CD4-positive, alpha-beta T cell treated with Interleukin-17A for 4 hours (primary cell): ENCODE results near the gene BAG5.
A peak's percentile ranks its signal among the peaks of the same experiment; 100 is the strongest.
"Not testable (repeated sequence)": the region's sequence is repeated elsewhere in the genome, so short reads cannot be mapped to it uniquely, and the experiment has no call there.

Experiments
- DNase-seq: peaks from one replicate; pipeline ENCODE4 v3.0.0-alpha.2; 2020; ENCODE audit warnings: mixed read lengths

The BAG5 gene

DNA sequence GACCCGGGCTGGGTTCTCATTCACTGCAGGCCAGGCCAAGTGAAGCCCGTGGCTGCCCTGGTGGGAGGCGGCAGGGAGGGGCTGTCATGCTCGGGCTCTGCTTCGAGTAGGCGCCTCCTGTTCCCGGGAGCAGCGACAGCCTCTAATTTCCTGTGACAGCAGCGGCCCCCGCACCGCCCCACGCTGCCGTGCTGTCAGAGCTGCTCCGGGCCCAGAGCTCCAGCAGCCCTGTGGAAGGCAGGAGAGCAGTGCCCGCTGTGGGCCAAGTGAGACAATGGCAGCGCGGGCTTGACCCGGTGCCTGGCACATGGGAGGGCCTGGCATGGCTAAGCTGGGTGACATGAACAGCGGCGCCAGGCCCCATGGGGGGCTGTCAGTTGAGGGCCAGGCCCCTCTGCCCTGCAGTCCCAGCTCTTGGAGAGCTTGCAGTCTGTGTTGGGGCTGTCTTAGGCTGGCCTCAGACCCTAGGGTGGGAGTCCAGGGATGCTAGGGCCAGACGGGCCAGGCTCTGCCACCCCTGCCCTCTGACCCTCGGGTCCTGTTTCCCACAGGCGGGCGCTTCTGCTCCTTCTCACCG, 28.4 kb downstream of the BAG5 start:
- DNase-seq, result no peak

DNA sequence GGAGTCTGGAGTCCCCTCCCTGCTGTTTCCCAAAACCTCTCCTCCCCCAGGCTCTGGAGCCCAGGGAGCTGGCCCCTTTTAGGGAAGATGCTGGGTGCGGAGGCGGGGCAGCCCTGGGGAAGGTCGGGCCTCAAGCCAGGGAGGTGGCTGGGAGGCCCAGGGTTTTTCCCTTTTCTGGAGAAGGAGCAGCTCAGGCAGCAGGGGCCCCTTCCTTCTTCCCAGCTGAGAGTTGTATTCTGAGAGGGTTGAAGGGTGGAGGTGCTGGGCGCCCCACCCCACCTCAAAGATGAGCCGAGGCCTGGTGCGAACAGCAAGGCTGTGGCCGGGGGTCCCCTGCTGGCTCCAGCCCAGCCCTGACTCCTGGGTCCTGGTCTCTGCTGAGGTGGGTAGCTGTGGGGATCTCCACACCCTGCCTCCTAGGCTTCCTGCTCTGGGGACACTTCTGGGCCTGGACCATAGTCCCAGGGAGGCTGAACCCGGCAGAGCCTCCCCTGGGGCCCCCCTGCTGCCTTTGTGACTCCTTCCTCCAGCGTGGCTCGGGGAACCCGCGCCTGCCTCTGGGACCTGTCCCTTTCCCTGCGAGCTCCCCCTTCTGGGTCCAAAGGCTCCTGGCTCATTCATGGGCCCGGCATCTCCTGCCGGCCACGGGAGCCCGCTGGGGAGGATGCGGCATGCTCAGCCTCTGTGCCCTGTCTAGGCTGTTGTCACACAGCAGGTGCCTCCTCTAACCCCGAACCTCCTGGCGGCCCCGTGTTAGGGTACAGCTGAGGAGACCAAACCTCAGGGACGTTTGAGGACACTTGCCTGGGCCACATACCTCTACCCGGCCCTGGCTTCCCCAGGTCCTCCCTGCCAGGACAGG, 29.1 kb downstream of the BAG5 start:
- no peak for DNase-seq

DNA sequence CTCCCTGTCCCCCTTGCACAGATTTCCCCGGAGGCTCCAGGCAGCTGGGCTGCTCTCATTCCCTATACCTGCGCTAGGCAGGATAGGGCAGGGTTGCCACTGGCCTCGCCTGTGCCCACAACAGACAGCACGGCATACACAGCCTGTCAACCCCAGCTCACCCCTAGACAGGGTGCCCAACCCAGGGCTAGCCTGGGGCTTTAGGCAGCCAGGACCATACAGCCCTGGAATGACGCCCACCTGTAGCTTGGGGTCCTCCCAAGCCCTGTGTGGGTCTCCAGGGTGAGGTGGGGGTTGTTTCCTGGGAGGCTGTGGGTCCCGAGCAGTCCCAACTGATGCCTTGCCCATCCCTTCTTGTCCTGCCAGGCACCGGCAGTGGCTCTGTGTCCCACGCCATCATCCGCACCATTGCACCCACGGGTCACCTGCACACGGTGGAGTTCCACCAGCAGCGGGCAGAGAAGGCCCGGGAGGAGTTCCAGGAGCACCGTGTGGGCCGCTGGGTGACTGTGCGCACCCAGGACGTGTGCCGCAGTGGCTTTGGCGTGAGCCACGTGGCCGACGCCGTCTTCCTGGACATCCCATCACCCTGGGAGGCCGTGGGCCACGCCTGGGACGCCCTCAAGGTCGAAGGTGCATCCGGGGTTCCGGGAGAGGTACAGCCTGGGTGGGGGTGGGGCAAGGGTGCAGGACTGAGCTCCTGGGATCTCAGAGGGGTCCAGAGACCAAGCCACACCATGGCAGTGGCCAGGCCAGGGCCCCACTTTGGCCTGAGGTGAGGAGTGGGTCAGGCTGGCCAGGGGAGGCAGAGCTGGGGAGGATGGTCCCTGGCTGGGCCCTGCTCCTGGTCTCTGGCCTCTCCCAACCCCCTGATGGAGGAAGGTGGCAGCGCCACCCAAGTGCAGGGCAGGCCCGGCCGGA, 30.0 kb downstream of the BAG5 start:
- DNase-seq, result no peak

DNA sequence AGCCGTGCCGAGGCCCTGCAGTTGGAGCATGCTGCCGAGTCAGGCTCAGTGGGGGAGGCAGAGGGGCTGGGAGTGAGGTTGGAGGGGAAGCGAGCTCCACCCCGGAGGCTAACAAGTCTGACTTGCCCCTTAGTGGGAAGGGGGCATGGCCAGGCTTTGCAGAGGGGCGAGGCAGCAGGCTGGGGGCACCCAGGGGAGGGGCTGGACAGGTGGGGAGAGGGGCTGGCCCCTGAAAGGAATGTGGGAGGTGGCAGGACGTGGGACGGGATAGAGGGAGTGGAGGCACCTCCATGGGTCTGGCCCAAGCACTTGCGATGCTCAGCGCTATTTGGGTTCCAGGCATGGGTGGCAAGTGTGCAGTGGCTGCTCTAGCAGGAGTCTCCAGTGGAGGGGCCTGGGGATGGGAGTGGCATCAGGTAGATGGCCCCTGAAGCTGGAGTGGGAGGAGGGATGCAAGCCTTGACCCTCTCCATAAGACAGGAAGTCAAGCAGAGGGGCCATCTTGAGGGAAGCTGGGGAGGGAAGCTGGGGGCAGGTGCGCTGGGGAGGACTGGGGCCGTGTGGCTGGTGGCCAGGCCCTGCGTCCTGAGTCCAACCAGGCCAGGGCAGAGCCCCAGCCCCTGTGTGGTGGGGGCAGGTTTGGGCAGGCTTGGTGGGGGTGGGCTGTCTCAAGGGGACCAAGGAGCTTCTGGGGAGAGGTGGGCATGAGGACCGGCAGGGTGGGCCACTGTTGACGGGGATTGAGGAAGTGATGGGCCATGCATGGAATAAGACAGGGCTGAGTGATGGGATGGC, 30.8 kb downstream of the BAG5 start:
- DNase-seq, result no peak

DNA sequence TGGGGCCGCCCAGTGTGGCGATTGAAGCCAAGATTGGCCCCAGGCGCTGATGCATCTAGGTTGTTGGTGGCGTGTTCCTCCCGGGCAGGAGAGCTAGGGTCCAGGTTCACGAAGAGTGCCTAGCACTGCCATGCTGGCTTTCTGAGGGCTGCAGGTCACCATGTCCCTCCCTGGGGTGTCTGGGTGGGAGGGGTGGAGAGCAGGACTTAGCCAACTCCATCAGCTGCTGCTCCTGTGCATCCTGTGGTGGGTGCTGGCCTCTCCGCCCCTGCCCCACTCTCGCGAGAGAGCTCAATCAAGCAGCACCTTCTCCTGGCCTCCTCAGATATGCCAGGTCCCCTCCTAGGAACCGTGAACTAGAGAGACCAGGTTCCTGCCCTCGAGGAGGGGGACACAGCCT, 31.6 kb downstream of the BAG5 start:
- DNase-seq, result no peak

DNA sequence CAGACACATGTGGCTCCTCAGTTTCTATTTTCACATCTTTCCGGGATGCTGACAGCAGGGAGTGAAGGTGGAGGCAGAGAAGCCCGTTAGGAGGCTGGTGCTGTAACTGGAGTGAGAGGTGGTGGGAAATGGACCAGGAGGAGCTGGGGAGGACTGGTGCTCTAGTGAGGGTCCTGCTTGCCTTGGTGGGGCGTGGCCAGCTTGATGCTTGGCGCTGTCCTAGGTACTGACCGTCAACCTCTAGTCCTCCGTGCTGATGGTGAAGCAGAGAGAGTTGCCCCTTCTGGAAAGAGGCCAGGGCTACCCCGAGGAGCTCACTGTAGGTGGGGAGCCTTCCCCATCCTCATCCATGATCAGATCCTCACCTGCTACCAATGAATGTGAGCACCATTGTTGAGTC, 32.1 kb downstream of the BAG5 start:
- peak; percentile 37 for DNase-seq

DNA sequence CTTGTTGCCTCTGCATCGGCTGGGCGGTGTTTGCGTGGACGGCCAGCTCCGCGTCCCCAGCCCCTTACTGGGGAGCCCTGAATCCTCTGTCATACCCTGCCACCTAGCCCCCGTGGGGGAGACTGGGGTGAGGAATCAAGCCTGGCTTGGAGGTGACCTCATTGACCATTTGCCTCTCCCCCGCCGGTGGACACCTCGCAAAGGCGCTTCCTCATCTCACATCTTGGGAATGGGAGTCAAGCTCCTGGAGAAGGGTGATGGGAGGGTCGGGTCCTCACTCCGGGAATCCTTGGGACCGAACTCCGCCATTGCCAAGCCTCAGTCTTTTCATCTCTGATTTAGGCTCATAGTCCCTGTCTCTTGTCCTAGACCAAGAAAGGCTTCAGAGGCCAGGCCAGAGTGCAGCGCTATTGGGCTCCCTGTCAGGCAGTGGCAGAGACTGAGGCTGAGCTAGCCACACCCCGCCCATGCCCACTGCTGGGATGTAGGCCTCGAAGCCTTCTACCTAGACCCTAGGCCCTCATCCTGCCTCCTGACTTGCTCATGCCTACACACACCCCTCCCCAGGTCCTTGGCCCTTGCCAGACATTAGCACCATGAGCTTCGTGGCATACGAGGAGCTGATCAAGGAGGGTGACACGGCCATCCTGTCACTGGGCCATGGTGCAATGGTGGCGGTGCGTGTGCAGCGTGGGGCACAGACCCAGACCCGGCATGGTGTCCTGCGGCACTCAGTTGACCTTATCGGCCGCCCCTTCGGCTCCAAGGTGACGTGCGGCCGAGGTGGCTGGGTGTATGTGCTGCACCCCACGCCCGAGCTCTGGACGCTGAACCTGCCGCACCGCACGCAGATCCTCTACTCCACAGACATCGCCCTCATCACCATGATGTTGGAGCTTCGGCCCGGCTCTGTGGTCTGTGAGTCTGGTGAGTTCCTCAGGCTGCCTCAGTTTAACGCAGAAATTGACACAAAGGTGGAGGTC, 32.8 kb downstream of the BAG5 start:
- no peak for DNase-seq

DNA sequence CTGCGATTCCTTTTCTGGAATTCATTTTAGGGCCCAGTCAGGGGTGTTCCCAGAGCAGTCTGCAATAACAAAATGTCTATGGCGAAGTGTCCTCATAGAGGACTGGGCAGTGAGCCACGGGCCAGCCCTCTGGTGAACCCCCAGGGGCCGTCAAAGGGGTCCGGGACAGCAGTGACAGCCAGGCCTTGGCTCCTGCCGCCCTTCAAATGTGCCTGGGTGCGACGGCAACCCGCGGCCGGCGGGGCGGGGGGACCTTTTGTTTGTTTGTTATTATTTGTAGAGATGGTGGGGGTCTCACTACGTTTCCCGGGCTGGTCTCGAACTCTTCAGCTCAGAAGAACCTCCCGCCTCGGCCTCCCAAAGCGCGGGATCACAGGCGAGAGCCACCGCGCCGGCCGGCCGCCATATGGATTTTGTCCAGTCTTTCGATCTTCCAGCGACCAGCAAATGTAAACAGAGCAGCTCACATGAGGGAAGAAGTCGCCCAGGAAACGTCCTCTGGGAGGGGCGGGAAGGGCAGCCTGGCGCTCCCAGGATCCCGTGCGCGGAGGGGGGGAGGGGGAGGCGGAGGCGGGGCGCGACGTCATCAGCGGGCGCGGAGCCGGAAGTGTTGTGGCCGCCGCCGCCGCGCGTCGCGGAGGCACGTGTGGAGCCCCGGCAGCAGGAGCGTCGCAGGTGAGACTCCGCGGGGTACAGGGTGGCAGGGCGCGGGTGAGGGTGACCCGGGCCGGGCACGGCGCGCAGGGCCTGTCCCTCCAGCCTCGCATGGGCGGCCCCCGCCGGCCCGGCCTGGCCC, 33.7 kb downstream of the BAG5 start, which contains the start of gene TRMT61A:
TRMT61A (plus strand) TSS at position 610 of the 796 bp plus-strand sequence. CDS start 783 bp downstream, outside the sequence.
- DNase-seq, result peak; percentile 90

DNA sequence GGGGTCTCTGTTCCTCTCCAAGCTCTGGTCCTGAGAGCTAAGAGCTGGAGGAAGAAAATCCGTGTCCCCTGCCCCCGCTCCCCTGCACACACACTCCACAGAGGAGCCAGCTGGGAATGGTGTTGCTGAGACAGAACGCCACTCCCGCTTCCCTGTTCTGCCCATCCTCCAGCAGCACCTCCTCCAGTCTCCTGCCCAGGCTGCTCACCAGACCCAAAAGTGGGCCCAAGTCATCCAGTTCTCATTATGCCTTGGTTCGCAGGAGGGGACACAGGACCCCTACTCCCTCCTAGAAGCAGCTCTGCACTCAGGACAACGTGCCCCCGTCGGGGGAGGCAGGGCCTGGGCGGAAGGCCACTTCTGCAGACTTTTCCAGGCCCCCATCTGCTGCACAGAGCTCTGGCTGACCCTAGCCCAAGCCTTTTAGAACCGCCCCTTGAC, 34.3 kb downstream of the BAG5 start:
- no peak for DNase-seq

DNA sequence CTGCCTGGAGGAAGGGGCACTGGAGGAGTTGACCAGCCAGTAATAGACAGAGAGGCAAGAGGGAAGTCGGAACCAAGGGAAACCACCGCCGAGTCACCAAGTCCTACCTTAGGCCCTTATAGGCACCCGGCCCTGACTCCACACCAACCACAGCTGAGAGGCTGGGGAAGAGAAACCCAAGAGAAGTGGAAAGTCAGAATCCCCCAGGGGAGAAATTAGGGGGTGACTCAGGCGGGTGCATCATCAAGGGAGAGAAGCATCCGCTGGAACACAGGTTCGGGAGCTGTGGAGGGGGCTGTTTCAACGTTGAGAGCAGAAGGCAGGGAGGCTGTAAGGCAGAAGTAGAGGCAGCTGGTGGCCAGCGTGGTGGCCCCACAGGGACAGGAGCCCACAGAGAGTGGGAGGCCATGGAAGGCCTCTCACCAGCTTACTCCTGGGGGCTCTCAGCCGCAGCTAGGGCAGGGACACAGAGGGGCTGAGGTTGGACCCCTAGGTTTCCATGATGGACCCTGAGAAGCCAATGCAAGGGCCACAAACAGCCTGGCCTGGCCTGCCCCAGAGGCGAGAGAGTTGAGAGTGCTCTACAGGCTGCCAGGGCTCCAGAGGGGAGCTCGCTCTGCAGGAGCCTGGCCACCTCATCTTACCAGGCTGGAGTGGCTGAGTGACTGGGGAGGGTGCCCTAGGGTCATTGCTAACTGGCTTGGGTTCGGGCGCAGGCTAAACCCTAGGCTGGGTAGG, 34.9 kb downstream of the BAG5 start:
- no peak for DNase-seq

DNA sequence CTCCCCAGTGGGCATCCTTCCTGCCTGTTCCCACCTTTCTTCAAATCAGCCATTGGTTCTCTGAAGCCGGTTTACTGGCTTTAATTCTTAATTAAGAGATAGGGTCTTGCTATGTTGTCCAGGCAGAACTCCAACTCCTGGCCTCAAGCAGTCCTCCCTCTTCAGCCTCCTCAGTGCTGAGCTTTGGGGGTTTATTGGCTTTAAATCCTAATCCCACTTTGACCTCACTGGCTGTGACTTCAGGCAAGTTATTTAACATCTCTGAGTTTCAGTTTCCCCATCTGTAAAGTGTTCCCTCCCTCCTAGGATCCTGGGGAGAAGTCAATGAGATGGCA, 35.6 kb downstream of the BAG5 start:
- no peak for DNase-seq

DNA sequence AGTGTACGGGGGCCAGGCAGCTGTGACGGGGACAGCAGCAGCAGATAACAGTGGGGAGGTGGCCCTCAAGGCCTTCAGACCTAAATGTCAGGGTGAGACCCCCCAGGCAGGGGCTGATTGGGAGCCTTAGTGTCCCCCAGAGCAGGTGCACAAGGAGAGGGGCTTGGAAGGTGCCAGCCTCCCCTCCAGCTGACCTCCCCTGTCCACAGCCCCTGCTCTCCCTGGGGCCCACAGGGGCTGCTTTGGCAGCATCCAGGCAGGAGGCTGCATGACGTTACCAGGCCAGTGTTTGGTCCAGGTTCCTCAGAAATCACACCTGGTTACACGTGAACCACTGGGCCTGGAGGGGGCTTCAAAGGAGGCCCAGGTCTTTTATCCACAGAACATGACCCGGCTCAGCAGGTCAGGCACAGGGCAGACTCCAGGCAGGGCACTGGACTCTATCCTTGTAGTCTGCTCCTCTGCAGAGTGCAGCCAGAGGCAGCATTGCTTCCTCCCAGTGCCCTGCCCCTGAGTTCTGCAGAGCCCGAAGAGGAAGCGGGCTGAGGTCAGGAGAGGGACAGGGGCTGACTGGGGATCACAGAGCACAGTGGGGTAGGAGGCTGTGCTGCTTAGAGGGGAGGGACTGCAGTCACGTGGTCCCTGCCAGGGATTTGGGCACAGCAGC, 36.1 kb downstream of the BAG5 start:
- no peak for DNase-seq

DNA sequence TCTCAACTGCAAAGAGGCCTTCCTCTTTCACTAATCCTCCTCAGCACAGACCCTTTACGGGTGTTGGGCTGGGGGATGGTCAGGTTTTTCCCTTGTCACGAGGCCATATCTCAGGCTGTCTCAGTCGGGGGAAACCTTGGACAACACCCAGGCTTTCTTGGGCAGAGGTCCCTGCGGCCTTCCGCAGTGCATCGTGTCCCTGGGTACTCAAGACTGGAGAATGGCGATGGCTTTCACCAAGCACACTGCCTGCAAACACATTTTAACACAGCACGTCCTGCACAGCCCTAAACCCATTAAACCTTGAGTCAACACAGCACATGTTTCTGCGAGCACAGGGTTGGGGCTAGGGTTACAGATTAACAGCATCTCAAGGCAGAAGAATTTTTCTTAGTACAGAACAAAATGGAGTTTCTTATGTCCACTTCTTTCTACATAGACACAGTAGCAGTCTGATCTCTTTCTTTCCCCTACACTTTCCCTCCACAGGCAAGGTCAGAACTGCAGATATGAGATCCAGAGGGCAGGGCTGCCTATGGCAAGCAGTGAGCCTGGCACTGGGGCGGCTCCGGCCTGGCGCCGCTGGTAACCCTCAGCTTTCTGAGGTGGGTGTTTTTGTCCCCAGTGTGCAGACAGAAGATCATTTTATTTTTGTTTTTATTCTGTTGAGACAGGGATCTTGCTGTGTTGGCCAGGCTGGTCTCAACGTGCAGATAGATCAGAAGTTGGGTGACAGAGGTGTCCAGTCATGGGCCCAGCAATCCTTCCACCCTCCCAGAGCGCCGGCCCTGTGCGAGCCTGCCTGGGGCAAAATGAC, 36.8 kb downstream of the BAG5 start:
- not testable (repeated sequence) for DNase-seq

DNA sequence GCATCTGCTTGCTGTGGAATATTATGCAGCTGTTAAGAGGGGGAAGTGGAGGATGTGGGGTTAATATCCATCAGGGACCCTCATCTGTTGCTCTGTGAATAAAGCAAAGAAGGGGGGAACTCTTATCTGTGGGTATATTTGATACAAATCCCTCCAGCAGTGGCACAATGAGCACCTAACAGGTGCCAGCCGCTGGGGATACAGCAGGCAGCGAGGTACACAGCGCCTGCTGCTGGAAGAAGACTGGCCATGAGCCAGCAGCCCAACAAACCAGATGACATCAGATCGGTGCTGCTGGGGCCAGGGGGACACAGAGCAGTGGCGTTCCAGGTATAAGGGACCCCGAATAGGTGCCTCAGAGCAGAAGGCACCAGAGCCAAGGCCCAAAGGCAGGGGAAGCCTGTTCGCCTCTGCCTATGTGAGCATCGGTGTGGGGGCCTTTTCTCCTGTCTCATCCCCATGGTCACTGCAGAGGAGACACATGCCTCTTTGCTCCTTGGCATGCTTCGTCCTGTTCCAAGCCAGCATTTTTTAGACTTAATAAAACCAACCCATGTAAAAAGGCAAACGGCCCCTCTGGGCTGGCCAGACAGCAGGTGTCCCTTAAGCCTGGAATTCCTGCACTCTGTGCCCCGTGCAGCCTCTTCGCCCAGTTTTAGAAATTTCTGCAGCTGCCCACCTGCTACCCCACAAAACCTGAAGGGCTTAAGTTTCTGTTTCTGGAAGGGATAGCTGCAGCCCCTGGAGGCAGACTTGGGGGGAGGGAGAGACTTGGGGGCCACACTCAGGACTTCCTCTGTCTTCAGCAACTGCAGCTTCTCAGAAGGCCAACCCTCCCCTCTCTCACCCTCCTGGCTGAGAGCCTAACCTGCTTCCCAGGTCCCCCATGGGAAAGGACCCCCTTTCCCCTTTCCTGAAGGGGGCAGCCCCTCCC, 38.2 kb downstream of the BAG5 start:
- no peak for DNase-seq

DNA sequence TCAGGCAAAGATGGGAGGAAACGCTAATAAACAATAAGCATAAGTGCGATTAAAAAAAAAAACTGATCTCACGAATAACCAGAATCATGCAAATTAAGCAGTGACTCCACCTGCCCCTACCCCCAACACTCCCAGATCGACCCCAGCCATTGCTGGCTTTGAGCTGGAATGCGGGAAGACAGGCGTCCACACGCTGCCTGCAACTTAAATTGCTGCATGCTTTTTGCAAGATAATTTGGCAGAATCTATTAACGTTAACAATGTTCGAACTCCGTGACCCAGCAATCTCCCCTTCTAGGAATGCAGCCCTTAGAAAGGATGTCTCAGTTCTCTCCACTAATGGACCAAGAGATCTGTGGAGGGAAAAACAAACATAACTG, 38.9 kb downstream of the BAG5 start:
- no peak for DNase-seq

DNA sequence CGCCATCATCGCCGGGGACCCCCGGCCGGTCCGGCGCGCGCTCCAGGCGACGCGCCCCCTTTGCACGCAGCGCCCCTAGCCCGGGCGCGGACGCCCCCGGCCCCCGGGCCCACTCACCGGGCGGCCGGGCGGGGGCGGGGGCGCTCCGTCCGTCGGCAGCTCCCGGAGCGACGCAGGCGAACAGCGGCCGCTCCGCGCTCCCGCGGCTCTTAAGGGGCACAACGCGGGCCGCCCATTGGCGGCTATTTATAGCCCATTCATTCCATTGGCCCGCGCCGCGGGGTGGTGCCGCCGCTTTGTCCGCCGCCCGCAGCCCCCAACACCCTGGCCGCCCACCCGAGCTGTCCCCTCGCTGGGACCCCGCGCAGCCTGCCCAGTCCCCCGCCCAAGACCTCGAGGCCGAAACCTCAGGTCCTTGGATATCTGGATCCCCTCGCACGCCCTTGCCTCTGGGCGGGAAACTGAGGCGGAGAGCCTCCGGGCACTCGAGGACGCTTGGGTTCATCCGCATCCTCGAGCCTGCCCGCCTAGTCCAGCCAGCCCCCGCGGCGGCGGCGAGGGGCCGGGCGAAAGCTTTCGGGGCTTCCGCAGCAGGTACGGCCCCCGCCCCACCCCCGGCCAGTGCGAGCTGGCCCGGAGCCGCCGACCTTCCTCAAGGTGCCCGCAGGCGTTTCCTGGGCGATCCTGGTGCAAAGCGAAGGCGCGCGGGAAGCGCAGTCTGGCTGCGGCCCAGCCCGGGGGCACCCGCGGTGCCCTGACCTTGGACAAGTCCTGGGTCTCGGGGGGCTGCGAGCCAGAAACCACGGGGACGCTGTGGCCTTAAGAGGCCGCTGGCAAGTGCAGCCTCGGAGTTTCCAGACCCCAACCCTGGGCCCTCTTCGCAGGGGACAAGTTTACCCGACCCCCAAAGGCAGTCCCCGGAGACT, 39.5 kb downstream of the BAG5 start, which contains the start of gene CKB:
CKB (minus strand) TSS at position 182 of the 926 bp plus-strand sequence. CDS start 337 bp downstream, outside the sequence.
- no peak for DNase-seq
